ENCODE results near the gene AAK1.

The AAK1 gene

GRCh38 chr2:69529480-69529879 is 114.1 kb downstream of the AAK1 start:
- no peak for DNase-seq

- DNase-seq: no peak
Observed at GRCh38 chr2:69525261-69525660, 118.3 kb downstream of the AAK1 start.

GRCh38 chr2:69524799-69525198 is 118.7 kb downstream of the AAK1 start:
- no peak for DNase-seq

DNA sequence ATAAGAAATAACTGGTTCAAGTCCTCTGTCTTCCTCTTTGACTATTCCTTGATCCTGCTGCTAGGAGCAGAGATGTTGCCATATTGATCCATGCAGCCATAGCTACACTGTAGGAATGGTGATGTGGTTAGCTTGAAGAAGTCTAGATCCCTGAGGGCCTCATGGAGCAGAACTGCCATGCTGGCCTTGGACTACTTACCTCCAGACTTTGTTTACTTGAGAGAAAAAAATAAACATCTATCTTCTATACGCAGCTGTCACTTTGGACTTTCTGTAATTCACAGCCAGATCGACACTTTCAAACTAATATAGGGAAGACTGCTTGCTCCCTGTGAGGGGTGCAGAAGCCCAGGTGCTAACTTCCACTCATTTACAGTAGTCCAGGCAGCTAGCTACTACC is 121.8 kb downstream of the AAK1 start:
- no peak for DNase-seq

GRCh38 chr2:69518841-69519240 is 124.7 kb downstream of the AAK1 start:
- no peak for DNase-seq

DNA sequence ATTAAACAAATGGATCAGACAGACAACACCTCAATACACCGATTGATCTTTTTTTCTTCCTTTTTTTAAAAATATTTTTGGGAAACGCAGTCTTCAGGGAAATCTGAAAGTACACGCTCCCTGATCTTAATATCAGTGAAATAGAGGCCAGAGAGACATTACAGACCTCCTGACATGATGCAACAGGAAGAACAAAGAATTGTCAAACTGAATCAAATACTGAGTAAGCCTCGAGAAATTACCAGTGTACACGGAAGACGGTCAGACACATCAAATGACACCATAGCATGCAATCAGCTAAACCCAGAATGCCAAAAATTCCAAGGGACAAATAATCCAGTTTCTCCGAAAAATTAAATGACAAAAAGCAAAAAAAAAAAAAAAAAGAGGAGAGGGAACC is 126.1 kb downstream of the AAK1 start:
- DNase-seq: no peak

GRCh38 chr2:69514819-69515218 is 128.7 kb downstream of the AAK1 start:
- no peak for DNase-seq

DNA sequence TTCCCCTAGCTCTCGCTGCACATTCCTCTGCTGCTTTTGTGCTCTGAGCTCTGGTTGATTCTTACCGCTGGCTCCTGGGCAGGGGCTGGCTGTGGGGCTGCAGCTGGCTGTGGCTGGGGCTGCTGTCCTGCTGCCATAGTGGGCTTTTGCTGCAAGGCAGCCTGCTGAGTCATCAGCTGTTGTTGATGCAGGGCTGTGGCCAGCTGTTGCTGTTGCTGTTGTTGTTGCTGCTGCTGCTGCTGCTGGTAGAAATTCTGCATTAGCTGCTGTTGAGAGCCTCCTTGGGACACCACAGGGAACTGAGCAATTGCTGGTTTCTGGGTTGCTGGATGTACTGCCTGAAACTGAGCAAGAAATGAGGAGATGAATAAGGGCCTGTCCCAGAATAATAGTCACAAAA is 129.1 kb downstream of the AAK1 start:
- no peak for DNase-seq

DNA sequence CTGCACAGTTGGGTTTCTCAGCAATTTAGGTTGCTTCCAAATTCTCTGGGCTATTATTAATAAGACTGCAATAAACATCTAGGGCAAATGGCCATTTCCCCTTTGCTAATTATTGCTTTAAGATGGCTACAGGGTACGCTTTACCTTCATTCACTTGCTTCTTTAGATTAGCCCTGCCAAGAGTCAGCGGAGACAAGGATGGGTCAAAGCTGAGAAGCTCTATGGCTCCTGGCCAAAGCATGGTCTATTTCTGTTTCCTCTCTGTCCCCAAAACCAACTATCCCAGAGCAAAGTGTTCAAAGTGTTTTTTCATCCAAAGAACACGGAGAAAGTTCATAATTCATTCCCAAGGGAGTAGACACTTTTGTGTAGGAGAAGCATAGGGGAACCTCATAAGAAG is 131.1 kb downstream of the AAK1 start:
- no peak for DNase-seq

GRCh38 chr2:69510204-69510603 is 133.3 kb downstream of the AAK1 start:
- DNase-seq: no peak

DNA sequence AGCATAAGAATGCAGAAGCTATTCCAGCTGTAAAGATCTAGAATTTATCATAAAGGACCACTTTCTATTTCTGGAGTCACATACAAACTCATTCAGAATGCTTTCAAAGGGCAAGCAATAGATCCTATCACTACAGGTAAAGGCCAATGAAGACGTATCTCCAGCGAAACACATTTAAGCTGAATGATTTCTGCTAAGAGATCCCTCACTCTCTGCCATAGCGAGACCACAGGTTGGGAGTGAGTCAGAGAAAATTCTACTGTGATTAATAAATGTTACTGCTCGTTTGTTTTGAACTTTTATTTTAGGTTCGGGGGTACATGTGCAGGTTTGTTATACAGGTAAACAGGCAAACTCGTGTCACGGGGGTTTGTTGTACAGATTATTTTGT is 133.8 kb downstream of the AAK1 start:
- DNase-seq: no peak

- DNase-seq: no peak
Observed at GRCh38 chr2:69509011-69509749, 134.4 kb downstream of the AAK1 start.

- DNase-seq: no peak
Observed at GRCh38 chr2:69505710-69506109, 137.8 kb downstream of the AAK1 start.

- DNase-seq: no peak
Observed at GRCh38 chr2:69501301-69501700, 142.2 kb downstream of the AAK1 start.

DNA sequence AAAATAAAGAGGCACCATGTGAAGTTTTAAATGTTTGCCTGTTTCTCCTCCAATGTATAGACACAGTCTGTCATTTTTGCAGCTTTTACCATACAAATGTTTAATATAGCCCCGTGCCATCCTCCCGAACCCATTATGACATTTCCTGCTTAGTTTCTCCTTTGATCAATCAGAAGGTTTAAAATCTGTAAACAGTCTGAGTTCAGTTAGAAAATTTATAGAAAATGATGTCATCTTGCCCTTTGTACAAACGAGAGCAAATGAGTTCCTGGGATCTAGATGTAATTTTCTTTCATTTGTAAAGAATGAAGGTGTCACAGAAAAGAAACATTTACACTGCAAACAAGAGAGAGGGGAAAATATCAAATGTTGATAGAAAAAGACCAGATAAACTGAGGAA is 143.6 kb downstream of the AAK1 start:
- no peak for DNase-seq

- DNase-seq: no peak
Observed at GRCh38 chr2:69499242-69499641, 144.3 kb downstream of the AAK1 start.

GRCh38 chr2:69495861-69496260 is 147.7 kb downstream of the AAK1 start:
- DNase-seq: no peak

GRCh38 chr2:69495008-69495407 is 148.5 kb downstream of the AAK1 start:
- DNase-seq: no peak

DNA sequence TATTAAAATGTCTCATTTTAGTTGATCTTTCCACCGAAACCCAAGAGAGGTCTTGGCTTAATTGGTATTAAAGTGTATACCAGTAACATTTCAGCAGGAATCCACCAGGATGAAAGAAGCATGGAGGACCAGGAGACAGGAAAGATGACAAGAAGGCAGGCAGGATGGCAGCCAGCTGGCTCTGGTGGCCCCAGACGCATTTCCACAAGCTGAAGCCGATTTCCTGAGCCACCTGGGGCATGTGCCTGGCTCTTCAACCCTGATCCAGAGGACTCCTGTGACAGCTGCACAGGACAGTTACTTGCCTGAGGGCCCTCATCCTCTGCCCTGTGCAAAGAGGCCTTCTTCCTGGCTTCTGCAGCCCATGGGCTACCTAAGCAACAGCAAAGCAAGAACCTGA is 149.4 kb downstream of the AAK1 start:
- no peak for DNase-seq

GRCh38 chr2:69493268-69493667 is 150.3 kb downstream of the AAK1 start:
- DNase-seq: no peak

GRCh38 chr2:69491864-69492263 is 151.7 kb downstream of the AAK1 start:
- no peak for DNase-seq

- DNase-seq: no peak
Observed at GRCh38 chr2:69490486-69490885, 153.1 kb downstream of the AAK1 start.

DNA sequence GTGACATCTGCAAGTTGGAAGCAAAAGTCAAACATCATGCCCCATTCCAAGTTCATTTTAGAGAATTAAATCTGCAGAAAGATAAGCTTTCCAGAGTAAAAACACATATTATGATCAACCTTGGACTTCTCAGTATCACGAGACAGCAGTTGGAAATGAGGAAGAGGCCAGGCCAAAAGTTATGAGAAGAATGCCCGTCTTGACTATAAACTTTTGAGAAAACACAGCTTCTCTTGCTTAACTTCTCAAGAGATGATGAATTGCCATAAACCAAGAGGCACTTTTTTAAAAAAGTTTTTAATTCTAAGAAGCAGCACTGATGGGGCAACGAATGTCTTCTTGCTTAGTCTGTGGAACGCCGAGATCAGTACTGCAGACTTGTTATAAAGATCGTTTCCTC is 153.7 kb downstream of the AAK1 start:
- no peak for DNase-seq

DNA sequence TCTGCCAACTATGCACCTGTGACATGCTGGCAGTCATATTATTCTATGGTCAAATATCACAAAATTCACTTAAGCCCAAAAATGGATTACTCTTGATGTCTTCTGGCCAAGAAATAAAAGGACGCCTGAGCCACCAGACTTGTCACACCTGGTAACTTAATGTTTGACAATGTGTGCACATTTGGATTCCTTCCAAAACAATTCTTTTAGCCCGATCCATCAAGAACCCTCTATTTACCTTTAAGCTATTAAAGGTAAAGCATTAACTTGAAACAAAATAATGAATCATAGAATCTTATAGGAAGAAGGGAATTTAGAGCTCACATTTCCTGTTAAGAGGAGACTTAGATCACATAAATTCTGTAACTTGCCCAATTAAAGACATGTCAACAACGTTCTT is 159.8 kb downstream of the AAK1 start:
- no peak for DNase-seq

DNA sequence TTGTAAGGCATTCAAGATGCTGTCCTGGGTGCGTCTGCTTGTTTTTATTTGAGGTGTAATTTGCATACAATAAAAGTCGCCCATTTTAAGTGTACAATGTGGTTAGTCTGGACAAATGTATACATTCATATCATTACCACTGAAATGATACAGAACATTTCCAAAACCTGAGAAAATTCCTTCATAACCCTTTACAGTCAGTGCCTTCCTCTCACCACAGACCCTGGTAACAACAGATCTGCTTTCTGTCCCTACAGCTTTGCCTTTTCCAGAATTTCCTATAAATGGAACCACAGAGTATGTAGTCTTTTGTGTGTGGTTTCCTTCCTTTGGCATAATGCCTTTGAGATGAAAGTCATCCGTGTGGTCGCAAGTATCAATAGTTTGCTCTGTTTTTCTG is 160.5 kb downstream of the AAK1 start:
- no peak for DNase-seq

GRCh38 chr2:69482471-69482870 is 161.1 kb downstream of the AAK1 start:
- no peak for DNase-seq
